Natural killer cell (primary cell): ENCODE measurements around the gene C4orf50. TPM values are rescaled to one million over a fixed set of nuclear protein-coding genes. Genes with fewer than 3 reads are reported as not detected.

Experiments
- ATAC-seq, 3 donors: fragments of 150-1000 bp in 2 of 3; fragments of 200-7000 bp in 1 of 3; cut with Tn5 transposase; 1 replicate in 1 of 3; 2 replicates in 2 of 3; pipeline ENCODE4 v1.10.0; 2021; ENCODE audit warnings: mild to moderate bottlenecking in 2 of 3, moderate library complexity in 2 of 3
- DNase-seq, 2 donors: peaks; one replicate each; pipeline versions ENCODE4 v3.0.0 to v3.0.0-alpha.2; 2013 to 2021; ENCODE audit warnings: mixed read lengths in 1 of 2
- H3K27ac ChIP-seq: one replicate; pipeline ENCODE4 v1.5.1; 2013; ENCODE audit warnings: mild to moderate bottlenecking, low read length
- H3K27me3 ChIP-seq: one replicate; pipeline ENCODE4 v1.6.1; 2013; ENCODE audit warnings: low read length; ENCODE audit not compliant: control insufficient read depth, insufficient read depth
- H3K36me3 ChIP-seq: one replicate; pipeline ENCODE4 v1.6.1; 2013; ENCODE audit warnings: low read length; ENCODE audit not compliant: control insufficient read depth, insufficient read depth
- H3K4me1 ChIP-seq: one replicate; pipeline ENCODE4 v1.6.1; 2013; ENCODE audit warnings: low read length; ENCODE audit not compliant: control insufficient read depth, insufficient read depth
- H3K4me3 ChIP-seq: one replicate; pipeline ENCODE4 v1.5.1; 2013; ENCODE audit warnings: low read length
- H3K9me3 ChIP-seq: one replicate; pipeline ENCODE4 v1.6.1; 2013; ENCODE audit warnings: low read length; ENCODE audit not compliant: control insufficient read depth, insufficient read depth
- H3K27ac Mint-ChIP-seq, 2 donors: one replicate each; pipeline ENCODE4 v1.8.0; 2022; ENCODE audit warnings: mild to moderate bottlenecking in 2 of 2, mixed read lengths in 2 of 2, moderate library complexity in 1 of 2
- H3K27me3 Mint-ChIP-seq, 2 donors: one replicate each; pipeline ENCODE4 v1.8.0; 2022; ENCODE audit warnings: low read depth in 2 of 2, mixed read lengths in 2 of 2
- H3K36me3 Mint-ChIP-seq: one replicate; pipeline ENCODE4 v1.8.0; 2022; ENCODE audit warnings: mixed read lengths
- H3K4me1 Mint-ChIP-seq, 2 donors: one replicate each; pipeline ENCODE4 v1.8.0; 2022; ENCODE audit warnings: mixed read lengths in 2 of 2
- H3K4me3 Mint-ChIP-seq: one replicate; pipeline ENCODE4 v1.8.0; 2022; ENCODE audit warnings: mild to moderate bottlenecking, moderate library complexity, mixed read lengths
- H3K9me3 Mint-ChIP-seq, 2 donors: one replicate each; pipeline ENCODE4 v1.8.0; 2022; ENCODE audit warnings: mixed read lengths in 2 of 2
- WGBS: methylation state at CpG from one replicate; pipeline ENCODE4 v1.1.7; 2013; ENCODE audit warnings: missing lambda C conversion rate; ENCODE audit not compliant: insufficient coverage; 5-methylcytosine and 5-hydroxymethylcytosine counted together
- intact Hi-C: fragments of 100-400 bp; cut with micrococcal nuclease; formaldehyde crosslinking; loops from one replicate; pipeline ENCODE4 v1.14.2; 2022
- total RNA-seq, 4 donors: library from RNA; stranded (reverse); fragments of 120-200 nt in 1 of 4; gene quantifications; one replicate each; pipeline versions ENCODE4 v1.2.3 to v1.2.4, GENCODE V29; 2013 to 2022
- TF ChIP-seq, protein P1 (sequence below): fragments of 200-600 bp; IDR thresholded peaks from one replicate; pipeline ENCODE4 v1.8.0; 2022; ENCODE audit warnings: antibody characterized with exemption

C4orf50 gene
- total RNA-seq, 3 donors from 2014 or later (not counting 1 experiment from before 2014, with no cell fraction given), result 0.63 to 2.7 (median 1.8) TPM

DNA sequence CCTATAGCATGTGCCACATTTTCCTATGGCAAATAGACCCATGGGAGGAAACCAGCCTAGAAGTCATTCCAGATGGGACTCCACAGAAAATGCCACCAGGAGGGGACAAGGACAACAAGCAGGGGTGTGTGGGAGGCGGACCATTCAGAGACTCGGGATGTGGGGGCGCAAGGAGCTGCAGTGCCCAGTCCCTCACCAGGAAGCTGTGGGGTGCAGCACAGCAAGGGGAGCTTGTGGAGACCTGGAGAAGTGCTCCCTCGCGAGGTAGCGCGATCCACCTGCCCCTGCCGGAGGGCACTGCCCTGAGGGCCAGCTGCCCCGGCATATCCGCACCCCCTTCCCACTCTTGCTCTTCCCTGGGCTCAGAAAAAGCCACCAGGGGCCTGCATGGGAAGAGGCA is 45.5 kb upstream of the C4orf50 start:
- no peak overlapping the region for H3K27ac ChIP-seq
- H3K4me3 ChIP-seq, result no peak overlapping the region
- no peaks in the 10 kb centered on the region for H3K27me3 ChIP-seq
- H3K27me3 Mint-ChIP-seq, result peaks cover 0 to 14% of the 10 kb centered on the region in 2 donors
- no peaks in the 10 kb centered on the region for H3K4me1 ChIP-seq
- peaks cover 11% of the 10 kb centered on the region for H3K36me3 ChIP-seq
- no peaks in the 10 kb centered on the region for H3K36me3 Mint-ChIP-seq
- H3K9me3 Mint-ChIP-seq, result no peaks in the 10 kb centered on the region
- no peak for ATAC-seq
- intact Hi-C loops, result no loop called here
- TF ChIP-seq, protein P1, sequence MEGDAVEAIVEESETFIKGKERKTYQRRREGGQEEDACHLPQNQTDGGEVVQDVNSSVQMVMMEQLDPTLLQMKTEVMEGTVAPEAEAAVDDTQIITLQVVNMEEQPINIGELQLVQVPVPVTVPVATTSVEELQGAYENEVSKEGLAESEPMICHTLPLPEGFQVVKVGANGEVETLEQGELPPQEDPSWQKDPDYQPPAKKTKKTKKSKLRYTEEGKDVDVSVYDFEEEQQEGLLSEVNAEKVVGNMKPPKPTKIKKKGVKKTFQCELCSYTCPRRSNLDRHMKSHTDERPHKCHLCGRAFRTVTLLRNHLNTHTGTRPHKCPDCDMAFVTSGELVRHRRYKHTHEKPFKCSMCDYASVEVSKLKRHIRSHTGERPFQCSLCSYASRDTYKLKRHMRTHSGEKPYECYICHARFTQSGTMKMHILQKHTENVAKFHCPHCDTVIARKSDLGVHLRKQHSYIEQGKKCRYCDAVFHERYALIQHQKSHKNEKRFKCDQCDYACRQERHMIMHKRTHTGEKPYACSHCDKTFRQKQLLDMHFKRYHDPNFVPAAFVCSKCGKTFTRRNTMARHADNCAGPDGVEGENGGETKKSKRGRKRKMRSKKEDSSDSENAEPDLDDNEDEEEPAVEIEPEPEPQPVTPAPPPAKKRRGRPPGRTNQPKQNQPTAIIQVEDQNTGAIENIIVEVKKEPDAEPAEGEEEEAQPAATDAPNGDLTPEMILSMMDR, result no peak
- H3K27ac Mint-ChIP-seq, result no peak overlapping the region
- peaks cover 18% of the 10 kb centered on the region for H3K9me3 ChIP-seq
- WGBS, result 93% methylated on average over 10 of the region's 10 CpGs
- no peak for DNase-seq
- no peak overlapping the region for H3K4me3 Mint-ChIP-seq
- H3K4me1 Mint-ChIP-seq, result peaks cover 0 to 6% of the 10 kb centered on the region in 2 donors

DNA sequence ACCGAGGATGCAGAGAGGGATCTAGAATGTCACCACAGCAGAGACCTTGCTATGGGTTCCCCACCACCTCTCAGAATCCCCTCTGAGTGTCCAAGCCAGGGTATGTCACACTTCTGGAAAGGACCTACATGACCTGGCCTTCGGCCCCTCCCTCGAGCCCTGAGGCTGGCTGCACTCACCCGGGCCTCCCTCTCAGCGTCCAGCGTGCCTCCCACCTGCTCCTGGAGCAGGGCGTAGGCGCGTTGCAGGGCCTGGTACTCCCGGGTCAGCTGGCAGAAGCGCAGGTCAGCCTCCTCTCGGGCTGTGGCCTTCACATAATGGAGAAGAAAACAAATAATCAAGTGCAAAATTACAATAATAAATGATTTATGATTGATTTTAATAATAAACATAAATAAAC is 43.9 kb upstream of the C4orf50 start:
- intact Hi-C loops, result no loop called here
- Mint-ChIP-seq H3K27me3 (peaks cover 0 to 3% of the 10 kb centered on the region in 2 donors), H3K4me1 (no peaks in the 10 kb centered on the region), H3K27ac (no peak overlapping the region), H3K36me3 (no peaks in the 10 kb centered on the region), H3K9me3 (peaks cover 0 to 5% of the 10 kb centered on the region in 2 donors), H3K4me3 (no peak overlapping the region)
- Histone ChIP-seq H3K27me3 (no peaks in the 10 kb centered on the region), H3K4me1 (no peaks in the 10 kb centered on the region), H3K9me3 (peaks cover 30% of the 10 kb centered on the region), H3K4me3 (no peak overlapping the region), H3K36me3 (peaks cover 19% of the 10 kb centered on the region), H3K27ac (no peak overlapping the region)
- ATAC-seq (no peak), DNase-seq (no peak)
- TF ChIP-seq, protein P1, result no peak
- 93% methylated on average over 9 of the region's 12 CpGs for WGBS

DNA sequence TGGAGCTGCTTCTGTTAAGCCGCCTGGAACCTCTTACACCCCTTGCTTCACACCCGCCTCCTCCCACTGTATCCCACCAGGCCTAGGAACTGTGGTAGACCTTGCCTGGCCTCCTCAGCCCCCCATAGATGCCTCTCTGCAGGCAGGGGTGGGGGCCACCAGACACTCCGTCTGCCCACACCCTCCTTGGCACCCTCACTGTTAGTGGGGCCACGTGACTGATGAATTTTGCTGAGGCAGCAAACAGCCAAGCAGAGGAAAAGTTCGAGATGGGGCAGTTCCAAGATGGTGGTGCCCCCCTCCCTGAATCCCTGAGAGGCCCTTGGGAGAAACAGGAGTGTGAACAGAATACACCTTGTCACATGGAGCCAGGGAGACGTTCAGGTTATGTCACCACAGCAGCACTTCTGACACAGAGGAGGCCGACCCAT is 41.2 kb upstream of the C4orf50 start:
- Mint-ChIP-seq H3K4me1 (no peaks in the 10 kb centered on the region), H3K4me3 (no peak overlapping the region), H3K27ac (no peak overlapping the region), H3K36me3 (no peaks in the 10 kb centered on the region), H3K27me3 (no peaks in the 10 kb centered on the region), H3K9me3 (peaks cover 0 to 5% of the 10 kb centered on the region in 2 donors)
- Histone ChIP-seq H3K4me1 (no peaks in the 10 kb centered on the region), H3K27ac (no peak overlapping the region), H3K27me3 (no peaks in the 10 kb centered on the region), H3K4me3 (no peak overlapping the region), H3K36me3 (peaks cover 21% of the 10 kb centered on the region), H3K9me3 (peaks cover 34% of the 10 kb centered on the region)
- TF ChIP-seq, protein P1, result no peak
- intact Hi-C loops, result no loop called here
- DNase-seq (no peak), ATAC-seq (no peak)
- WGBS, result 93% methylated on average over 7 of the region's 7 CpGs
